ENCODE data around the gene WTIP. TPM values are rescaled to one million over a fixed set of nuclear protein-coding genes. Genes with fewer than 3 reads are reported as not detected.
"Not testable (repeated sequence)": the region's sequence is repeated elsewhere in the genome, so short reads cannot be mapped to it uniquely, and the experiment has no call there.

Gene WTIP
- polyA plus RNA-seq, 3 donors, result 34.2 to 46.8 (median 37.7) TPM

- DNase-seq (ENCODE audit: low read depth in 3 of 3, low spot score in 2 of 3), result no peak
Observed at GRCh38 chr19:34475975-34476594, 5.5 kb upstream of the WTIP start.

- DNase-seq (ENCODE audit: low read depth in 3 of 3, low spot score in 2 of 3), result not testable (repeated sequence)
Observed at GRCh38 chr19:34478496-34478895, 3.1 kb upstream of the WTIP start.

- no peak for DNase-seq (ENCODE audit: low read depth in 3 of 3, low spot score in 2 of 3)
Observed at GRCh38 chr19:34479396-34479795, 2.2 kb upstream of the WTIP start.

GRCh38 chr19:34480491-34480890 lies 1.1 kb upstream of the WTIP start:
- no peak for DNase-seq (ENCODE audit: low read depth in 3 of 3, low spot score in 2 of 3)

- DNase-seq (ENCODE audit: low read depth in 3 of 3, low spot score in 2 of 3), result no peak
Observed at GRCh38 chr19:34481861-34482379, 362 bp downstream of the WTIP start.

- DNase-seq (ENCODE audit: low read depth in 3 of 3, low spot score in 2 of 3), result no peak
Observed at GRCh38 chr19:34482380-34483250, 1.1 kb downstream of the WTIP start.

GRCh38 chr19:34484328-34484727 lies 2.8 kb downstream of the WTIP start:
- no peak for DNase-seq (ENCODE audit: low read depth in 3 of 3, low spot score in 2 of 3)

GRCh38 chr19:34485831-34486230 lies 4.3 kb downstream of the WTIP start:
- no peak for DNase-seq (ENCODE audit: low read depth in 3 of 3, low spot score in 2 of 3)

- no peak for DNase-seq (ENCODE audit: low read depth in 3 of 3, low spot score in 2 of 3)
Observed at GRCh38 chr19:34487651-34488051, 6.1 kb downstream of the WTIP start.

GRCh38 chr19:34489175-34489574 lies 7.6 kb downstream of the WTIP start:
- no peak for DNase-seq (ENCODE audit: low read depth in 3 of 3, low spot score in 2 of 3)

- no peak for DNase-seq (ENCODE audit: low read depth in 3 of 3, low spot score in 2 of 3)
Observed at GRCh38 chr19:34490141-34490766, 8.7 kb downstream of the WTIP start.

- DNase-seq (ENCODE audit: low read depth in 3 of 3, low spot score in 2 of 3), result no peak
Observed at GRCh38 chr19:34493038-34493648, 11.6 kb downstream of the WTIP start.

- no peak for DNase-seq (ENCODE audit: low read depth in 3 of 3, low spot score in 2 of 3)
Observed at GRCh38 chr19:34493649-34494044, 12.1 kb downstream of the WTIP start.

- DNase-seq (ENCODE audit: low read depth in 3 of 3, low spot score in 2 of 3), result no peak
Observed at GRCh38 chr19:34494601-34495000, 13.0 kb downstream of the WTIP start.

- no peak for DNase-seq (ENCODE audit: low read depth in 3 of 3, low spot score in 2 of 3)
Observed at GRCh38 chr19:34495416-34495815, 13.9 kb downstream of the WTIP start.

GRCh38 chr19:34497112-34497805 lies 15.7 kb downstream of the WTIP start:
- no peak for DNase-seq (ENCODE audit: low read depth in 3 of 3, low spot score in 2 of 3)

GRCh38 chr19:34499155-34499834 lies 17.7 kb downstream of the WTIP start:
- no peak for DNase-seq (ENCODE audit: low read depth in 3 of 3, low spot score in 2 of 3)

GRCh38 chr19:34500656-34501120 lies 19.1 kb downstream of the WTIP start:
- no peak for DNase-seq (ENCODE audit: low read depth in 3 of 3, low spot score in 2 of 3)
